Stromal cell of bone marrow (primary cell): ENCODE measurements around the gene SRXN1.
"Not testable (repeated sequence)": the region's sequence is repeated elsewhere in the genome, so short reads cannot be mapped to it uniquely, and the experiment has no call there.

Experiments
- DNase-seq: peaks from one replicate; pipeline ENCODE4 v3.0.0-alpha.2; 2012; ENCODE audit warnings: low read depth

Gene SRXN1

GRCh38 chr20:655726-656624, 3.0 kb upstream of the SRXN1 start:
- no peak for DNase-seq

DNA sequence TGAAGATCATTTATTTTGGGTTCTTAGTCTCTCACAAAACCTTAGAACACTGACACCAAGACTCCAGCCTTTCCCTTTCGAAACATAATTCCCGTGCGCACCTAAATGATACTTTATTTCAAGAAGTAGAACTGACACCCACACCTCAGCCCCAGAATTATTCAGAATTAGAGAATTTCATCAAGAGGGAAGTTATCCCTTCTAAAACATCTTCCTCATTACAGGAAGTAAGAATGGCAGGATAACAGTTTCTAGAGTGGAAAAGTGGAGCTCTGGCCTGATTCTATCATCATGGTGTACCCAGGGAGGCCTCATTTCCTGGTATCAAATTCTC, 1.4 kb upstream of the SRXN1 start:
- no peak for DNase-seq

- DNase-seq: no peak
Measured at GRCh38 chr20:653590-654416, 803 bp upstream of the SRXN1 start.

DNA sequence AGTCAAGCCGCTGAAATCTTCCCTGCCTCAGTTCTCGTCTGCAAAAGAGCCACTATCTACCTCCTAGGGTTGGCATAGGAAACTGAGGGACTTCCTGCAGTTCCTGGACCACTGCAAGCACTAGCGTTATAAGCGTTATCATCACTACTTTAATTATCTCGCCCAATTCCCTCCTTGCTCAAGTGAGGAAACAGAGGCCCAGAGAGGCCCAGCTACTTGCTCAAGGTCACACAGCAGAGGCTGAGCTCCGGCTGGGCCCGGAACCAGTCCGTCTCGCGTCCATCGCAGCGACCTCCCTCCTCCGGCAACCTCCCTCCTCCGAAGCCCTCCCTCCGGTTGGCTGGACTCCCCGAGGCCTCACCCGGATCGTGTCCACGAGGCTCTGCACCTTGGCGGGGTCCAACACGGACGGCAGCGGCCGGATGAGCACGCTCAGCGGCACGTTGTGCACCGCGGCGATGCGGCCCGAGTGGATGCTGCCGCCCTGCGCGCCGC, 338 bp downstream of the SRXN1 start:
- DNase-seq: no peak

DNA sequence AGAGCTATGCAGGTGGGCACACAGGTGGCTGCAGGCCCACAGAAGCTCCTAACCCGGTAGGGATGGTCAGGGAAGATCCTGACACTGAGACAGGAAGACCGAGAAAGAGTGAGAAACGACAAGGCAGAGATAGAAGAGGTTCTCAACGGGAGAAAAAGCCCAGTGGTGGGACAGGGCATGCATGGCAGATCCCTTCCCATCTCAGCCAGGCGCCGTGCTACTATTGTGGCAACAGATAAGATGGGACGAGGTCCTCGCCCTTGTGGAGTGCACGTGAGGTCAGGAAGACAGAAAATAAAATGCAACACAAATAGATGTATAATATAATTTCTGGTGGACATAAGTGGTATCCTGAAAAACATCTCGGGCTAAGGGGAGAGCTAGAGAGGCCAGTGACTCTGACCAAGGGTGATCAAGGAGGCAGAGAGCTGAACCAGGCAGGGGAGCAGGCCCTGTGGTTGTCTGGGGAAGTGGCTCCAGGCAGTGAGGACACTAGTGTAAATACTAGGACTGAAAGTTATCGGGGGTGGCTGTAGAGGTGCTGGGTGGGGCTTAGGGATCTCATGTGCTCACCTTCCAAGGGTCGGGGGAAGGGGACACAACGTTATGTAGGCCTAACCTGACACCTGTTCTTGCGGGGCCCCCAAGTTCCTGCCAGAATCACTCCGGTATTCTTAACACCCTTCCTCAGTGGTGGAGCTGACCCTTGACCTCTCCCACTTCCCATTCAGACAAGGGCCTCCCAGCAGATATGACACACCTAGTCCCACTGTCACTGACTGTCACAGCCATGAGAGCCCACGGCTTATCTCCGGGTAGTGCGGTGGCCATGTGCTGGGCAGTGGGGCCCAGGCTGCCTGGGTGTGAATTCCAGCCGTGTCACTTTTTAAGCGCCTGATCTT, 1.0 kb downstream of the SRXN1 start:
- DNase-seq: no peak

GRCh38 chr20:650954-651353, 2.0 kb downstream of the SRXN1 start:
- no peak for DNase-seq

- DNase-seq: no peak
Measured at GRCh38 chr20:650281-650680, 2.7 kb downstream of the SRXN1 start.

- DNase-seq: no peak
Measured at GRCh38 chr20:647479-648019, 5.5 kb downstream of the SRXN1 start.

- no peak for DNase-seq
Measured at GRCh38 chr20:646868-647233, 6.1 kb downstream of the SRXN1 start.

- no peak for DNase-seq
Measured at GRCh38 chr20:646107-646867, 6.7 kb downstream of the SRXN1 start.

DNA sequence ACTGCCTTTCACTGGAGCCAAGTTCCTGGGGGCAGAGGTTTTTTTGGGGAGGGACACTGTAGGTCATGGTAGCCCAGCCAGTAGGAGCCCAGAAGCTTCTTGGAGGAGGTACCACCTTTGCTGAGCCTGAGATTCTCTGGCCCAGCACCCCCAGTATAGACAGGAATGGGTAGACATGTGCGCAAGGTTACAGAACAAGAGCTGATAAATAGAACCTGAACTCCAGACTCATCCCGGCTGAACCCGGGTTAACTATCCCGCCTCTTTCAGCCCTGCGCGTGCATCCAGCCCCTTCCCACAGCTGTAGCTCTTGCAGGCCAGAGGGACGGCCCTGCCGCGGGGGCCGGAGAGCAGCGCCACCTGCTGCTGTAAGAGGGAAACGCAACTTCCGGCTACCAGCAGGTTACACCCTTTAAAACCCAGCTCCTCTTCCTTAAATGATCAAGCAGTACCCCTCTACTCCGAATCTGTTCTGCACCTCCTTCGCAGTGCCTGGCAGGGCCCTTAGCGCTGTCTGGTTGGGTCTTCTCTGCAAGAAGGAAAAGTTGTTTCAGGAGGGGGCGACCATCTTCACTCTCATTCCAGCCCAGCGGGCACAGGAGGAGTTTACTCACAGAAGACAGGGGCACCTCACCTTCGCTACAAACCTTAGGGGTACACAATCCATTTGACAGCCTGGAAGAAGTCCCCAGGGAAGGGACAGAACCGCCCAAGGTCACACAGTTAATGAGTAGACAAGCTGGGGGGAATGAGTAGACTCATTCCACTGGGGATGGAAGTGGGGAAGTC, 7.5 kb downstream of the SRXN1 start:
- peak; percentile 14 for DNase-seq

- DNase-seq: no peak
Measured at GRCh38 chr20:644692-645317, 8.2 kb downstream of the SRXN1 start.

DNA sequence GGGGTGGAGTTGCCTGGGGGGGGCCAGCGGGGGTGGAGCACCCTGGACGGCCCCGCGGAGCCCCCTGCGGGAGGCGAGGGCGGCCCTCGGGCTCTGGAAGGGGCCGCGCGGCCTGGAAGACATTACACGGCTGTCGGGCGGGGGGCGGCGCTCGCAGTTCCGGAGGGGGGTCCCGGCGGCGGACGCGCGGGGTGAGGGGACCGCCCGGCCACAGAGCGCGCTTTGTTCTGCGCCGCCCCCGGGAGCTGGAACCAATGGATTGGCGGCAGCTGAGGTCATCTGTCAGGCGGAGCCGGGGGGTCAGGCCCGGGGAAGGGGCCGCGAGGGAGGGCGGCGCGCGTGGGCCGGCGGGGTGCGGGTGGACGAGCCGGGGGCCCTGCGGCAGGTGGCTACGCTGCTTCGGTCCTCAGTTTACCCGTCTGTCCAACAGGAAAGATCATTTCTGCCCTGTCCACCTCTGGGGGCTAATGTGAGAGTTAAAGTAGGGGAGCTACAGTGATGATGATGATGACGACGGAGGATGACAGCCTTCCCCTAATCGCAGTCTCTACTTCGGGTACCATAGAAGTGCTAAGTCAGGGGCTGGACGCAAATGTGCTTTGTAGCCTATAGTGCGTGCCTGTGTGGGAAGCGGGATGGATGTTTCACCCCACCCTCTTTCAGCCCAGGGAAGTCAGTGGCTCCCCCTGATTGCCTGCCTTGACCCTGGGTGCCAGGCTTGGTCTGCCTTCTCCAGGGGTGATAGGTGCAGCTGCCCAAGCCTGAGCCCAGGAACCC, 10.4 kb downstream of the SRXN1 start:
- DNase-seq: no peak

GRCh38 chr20:642013-642397, 11.0 kb downstream of the SRXN1 start:
- not testable (repeated sequence) for DNase-seq

DNA sequence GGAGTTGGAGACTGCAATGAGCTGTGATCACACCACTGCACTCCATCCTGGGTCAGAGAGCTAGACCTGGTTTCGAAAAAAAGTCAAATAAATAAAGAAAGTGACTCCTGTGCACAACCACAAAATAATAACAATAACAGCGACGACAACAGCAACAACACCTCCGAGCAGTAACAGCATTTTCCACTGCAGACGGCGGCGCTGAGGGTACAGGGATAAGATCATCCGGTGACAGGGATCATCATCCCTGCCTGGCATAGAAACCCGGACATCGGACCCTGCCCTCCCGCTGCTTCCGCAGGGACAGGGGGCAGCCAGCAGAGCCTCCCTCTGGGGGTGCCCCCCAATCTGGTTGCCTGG, 11.5 kb downstream of the SRXN1 start:
- DNase-seq: no peak

DNA sequence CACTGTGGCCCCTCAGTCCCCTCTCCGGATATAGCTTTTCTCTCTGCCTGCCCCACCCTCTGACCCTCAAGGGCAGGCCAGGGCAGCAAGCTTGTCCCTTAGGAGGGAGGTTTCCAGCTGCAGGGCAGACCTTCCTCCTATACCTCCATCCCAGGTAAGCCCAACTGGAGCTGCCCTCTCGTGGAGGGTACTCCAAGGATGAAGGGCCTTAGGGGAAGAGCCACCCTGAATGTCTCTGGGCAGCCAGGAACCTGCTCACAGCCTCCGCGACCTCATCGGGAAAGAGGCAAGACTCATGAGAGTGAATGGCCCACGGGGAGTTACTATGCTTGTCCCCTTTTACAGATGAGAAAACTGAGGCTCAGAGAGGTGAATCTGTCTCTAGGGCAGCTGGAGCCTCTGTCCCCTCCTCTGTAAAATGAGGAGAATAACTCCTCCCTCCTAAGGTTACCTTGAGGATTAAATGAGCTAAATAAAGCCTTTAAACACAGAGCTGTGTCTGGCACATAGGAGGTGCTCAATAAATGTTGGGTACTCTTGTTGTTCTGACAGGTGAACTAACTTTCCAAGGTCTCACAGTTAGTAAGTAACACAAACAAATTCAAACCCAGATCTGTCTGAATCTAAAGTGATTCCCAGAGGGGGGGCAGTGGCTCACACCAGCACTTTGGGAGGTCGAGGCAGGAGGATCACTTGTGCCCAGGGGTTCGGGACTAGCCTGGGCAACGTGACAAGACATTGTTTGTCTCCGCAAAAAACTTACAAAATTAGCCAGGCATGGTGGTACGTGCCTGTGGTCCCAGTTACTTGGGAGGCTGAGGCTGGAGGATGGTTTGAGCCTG, 12.1 kb downstream of the SRXN1 start:
- DNase-seq: no peak

DNA sequence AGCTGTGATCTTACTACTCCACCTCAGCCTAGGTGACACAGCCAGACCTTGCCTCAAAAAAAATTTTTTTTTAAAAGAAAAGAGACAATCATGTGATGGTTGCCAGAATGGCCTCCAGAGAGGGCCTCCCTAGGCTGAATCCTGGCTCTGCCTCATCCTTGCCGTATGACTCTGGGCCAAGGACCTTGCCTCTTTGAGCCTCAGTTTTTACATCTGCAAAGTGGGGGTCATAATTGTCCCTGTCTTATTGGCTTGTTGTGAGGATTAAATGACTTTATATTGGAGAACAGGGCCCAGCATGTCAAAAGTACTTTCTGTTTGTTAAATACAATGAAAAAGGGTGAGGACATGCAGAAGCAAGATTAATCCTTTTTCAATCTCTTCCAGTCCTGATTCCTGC, 14.4 kb downstream of the SRXN1 start:
- no peak for DNase-seq

- DNase-seq: no peak
Measured at GRCh38 chr20:637559-637958, 15.4 kb downstream of the SRXN1 start.
